HUES6 (cell line): ENCODE results near the gene USP2.

ENCODE experiments used
- H3K27ac ChIP-seq: 2 replicates; pipeline ENCODE4 v1.7.0; 2013; ENCODE audit warnings: low read depth, mild to moderate bottlenecking, low read length, inconsistent platforms
- H3K27me3 ChIP-seq: 2 replicates; pipeline ENCODE4 v1.6.1; 2013; ENCODE audit warnings: low read length; ENCODE audit not compliant: control insufficient read depth, insufficient read depth
- H3K36me3 ChIP-seq: 2 replicates; pipeline ENCODE4 v1.6.1; 2013; ENCODE audit warnings: low read length; ENCODE audit not compliant: control insufficient read depth, insufficient read depth
- H3K4me1 ChIP-seq: 2 replicates; pipeline ENCODE4 v1.6.1; 2013; ENCODE audit warnings: low read length; ENCODE audit not compliant: control insufficient read depth, insufficient read depth
- H3K4me3 ChIP-seq: 2 replicates; pipeline ENCODE4 v1.5.1; 2013; ENCODE audit warnings: low read depth, low read length
- H3K9ac ChIP-seq: one replicate; pipeline ENCODE4 v1.6.1; 2013; ENCODE audit warnings: mild to moderate bottlenecking, low read length
- H3K9me3 ChIP-seq: 2 replicates; pipeline ENCODE4 v1.6.1; 2013; ENCODE audit warnings: low read depth, low read length; ENCODE audit not compliant: control insufficient read depth, insufficient read depth

USP2 gene

DNA sequence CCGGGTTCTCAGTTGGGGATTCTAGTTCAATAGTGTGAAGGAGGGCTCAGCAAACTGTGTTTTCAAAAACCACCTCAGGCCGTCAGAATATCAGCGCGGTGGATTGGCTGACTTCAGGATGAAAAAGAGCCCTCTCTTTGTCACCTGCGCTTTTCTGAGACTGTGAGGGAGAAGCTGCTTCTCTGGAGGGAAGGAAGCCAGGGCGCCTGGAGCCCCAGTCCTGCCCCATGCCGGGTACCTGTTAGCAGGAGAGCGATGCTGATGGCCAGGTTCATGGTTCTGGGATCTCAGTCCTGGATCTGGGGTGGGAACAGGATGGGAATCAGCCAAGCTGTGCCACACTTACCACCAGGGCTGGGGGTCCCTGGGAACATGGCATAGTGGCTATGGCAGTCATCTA, 39.1 kb upstream of the USP2 start:
- H3K4me1 ChIP-seq = peaks cover 56% of the 10 kb centered on the region
- H3K9me3 ChIP-seq = no peaks in the 10 kb centered on the region
- H3K36me3 ChIP-seq = peaks cover 36% of the 10 kb centered on the region
- peak overlapping the region; percentile 5; the same call in 1 of the 2 replicates for H3K27ac ChIP-seq
- peak overlapping the region; percentile 94 for H3K4me3 ChIP-seq
- no peaks in the 10 kb centered on the region for H3K27me3 ChIP-seq
- H3K9ac ChIP-seq = peak overlapping the region; percentile 29

DNA sequence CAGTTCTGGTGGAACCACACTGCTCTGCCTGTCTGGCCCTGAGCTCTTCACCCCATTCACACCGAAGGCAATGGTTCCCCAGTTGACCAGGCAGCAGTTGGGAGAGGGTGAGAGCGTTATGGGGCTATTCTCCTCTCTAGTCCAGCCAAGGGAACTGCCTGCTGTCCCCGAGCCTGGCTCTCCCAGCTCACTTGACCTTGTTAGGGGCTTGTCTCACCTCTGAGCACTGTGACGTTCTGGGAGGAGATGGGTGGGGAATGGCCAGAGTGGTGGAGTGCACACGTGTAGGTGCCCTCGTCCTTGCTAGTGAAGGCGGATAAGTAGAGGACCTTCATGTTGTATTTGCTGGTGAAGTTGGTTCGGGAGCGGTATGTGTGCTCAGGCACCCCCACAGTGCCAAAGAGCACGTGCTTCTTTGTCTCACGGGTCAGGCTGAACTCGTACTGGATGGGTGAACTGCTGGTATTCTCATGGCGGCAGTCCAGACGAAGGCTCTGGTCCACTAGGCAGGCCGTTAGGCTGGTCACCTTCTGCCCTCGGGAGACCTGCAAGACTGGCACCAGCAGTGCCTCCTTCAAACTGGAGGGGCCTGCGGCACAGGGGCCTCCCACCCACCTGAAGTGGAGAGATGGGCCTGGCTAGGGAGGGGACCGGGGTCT, 38.5 kb upstream of the USP2 start:
- peak overlapping the region; percentile 5; the same call in 1 of the 2 replicates for H3K27ac ChIP-seq
- peaks cover 52% of the 10 kb centered on the region for H3K4me1 ChIP-seq
- H3K9ac ChIP-seq = no peak overlapping the region
- no peak overlapping the region for H3K4me3 ChIP-seq
- peaks cover 36% of the 10 kb centered on the region for H3K36me3 ChIP-seq
- no peaks in the 10 kb centered on the region for H3K27me3 ChIP-seq
- H3K9me3 ChIP-seq = no peaks in the 10 kb centered on the region

DNA sequence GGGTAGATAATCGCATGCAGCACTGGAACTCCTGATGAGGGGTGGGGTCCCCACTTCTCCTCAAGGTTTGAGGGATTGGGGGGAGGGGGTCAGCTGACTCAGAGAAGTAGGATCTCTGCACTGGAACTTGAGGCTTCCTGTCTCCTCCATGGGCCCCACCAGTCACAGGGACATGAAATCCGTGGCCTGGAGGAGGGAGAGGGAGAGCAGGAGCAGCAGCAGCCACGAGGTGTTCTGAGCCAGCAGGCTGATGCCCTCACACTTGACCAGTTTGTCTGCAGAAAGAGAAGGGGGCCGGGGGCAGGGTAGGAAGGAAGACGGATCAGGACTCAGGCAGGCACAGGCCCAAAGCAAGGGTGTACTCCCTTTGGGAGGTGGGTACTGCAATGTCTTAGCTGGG, 37.8 kb upstream of the USP2 start:
- Histone ChIP-seq H3K27ac (no peak overlapping the region), H3K27me3 (no peaks in the 10 kb centered on the region), H3K9ac (no peak overlapping the region)

DNA sequence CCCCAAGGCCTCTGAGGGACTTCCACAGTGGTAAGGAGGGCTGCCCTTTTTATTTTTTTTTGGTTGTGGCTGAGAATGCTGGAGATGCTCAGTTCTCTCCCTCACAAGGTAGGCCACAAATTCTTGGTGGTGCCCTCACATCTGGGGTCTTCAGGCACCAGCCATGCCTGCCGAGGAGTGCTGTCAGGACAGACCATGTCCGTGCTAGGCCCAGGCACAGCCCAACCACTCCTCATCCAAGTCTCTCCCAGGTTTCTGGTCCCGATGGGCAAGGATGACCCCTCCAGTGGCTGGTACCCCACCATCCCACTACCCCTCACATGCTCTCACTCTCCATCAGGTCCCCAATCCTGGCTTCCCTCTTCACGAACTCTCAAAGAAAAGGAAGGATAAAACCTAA, 37.3 kb upstream of the USP2 start:
- Histone ChIP-seq H3K27me3 (no peaks in the 10 kb centered on the region), H3K4me3 (no peak overlapping the region), H3K36me3 (peaks cover 36% of the 10 kb centered on the region), H3K27ac (no peak overlapping the region), H3K9me3 (no peaks in the 10 kb centered on the region), H3K4me1 (peaks cover 44% of the 10 kb centered on the region), H3K9ac (no peak overlapping the region)

More for the DNA sequence above, 37.8 kb upstream of the USP2 start:
- no peak overlapping the region for H3K4me3 ChIP-seq
- H3K36me3 ChIP-seq = peaks cover 36% of the 10 kb centered on the region
- H3K9me3 ChIP-seq = no peaks in the 10 kb centered on the region
- peaks cover 46% of the 10 kb centered on the region for H3K4me1 ChIP-seq

DNA sequence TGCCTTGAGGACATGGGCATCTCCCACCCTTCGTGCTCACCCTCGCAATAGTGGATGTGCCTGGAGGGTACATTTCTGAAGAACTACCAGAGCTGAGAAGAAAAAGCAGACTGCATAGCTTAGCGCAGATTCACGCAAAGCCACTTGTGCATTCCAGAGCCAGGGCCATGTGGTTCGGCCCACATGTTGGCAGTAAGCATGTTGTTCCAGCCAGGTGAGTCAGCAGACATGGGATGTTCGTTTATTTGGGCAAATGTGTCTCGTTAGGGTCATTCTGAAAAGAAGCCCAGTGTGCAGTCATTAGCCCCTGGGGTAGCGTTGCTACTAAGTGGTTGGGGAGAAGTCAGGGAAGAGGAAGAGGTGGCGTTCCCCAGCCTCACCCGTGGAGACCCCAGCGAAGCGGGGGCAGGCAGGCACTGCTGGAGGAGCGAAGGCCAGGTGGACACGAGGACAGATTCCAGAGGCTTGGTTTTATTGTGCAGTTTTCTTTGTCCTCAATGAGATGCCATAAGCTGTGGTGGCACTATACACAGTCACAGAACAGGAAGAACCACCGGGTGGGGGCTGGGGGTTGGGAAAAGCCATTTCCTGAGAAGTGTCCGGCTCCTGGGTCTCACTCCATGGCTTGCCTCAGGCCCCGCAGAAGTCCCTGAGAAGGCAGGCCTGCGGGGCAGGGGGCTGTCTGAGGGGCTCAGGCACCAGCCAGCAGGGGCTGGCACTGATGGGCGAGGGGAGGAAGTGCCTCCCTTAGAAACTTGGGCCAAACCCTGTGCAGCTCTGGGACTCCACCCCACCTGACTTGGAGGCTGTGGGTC, 36.4 kb upstream of the USP2 start:
- Histone ChIP-seq H3K27ac (no peak overlapping the region; the same call in 1 of the 2 replicates), H3K4me3 (no peak overlapping the region), H3K36me3 (peaks cover 36% of the 10 kb centered on the region), H3K9me3 (no peaks in the 10 kb centered on the region), H3K9ac (no peak overlapping the region), H3K4me1 (peaks cover 40% of the 10 kb centered on the region), H3K27me3 (no peaks in the 10 kb centered on the region)

DNA sequence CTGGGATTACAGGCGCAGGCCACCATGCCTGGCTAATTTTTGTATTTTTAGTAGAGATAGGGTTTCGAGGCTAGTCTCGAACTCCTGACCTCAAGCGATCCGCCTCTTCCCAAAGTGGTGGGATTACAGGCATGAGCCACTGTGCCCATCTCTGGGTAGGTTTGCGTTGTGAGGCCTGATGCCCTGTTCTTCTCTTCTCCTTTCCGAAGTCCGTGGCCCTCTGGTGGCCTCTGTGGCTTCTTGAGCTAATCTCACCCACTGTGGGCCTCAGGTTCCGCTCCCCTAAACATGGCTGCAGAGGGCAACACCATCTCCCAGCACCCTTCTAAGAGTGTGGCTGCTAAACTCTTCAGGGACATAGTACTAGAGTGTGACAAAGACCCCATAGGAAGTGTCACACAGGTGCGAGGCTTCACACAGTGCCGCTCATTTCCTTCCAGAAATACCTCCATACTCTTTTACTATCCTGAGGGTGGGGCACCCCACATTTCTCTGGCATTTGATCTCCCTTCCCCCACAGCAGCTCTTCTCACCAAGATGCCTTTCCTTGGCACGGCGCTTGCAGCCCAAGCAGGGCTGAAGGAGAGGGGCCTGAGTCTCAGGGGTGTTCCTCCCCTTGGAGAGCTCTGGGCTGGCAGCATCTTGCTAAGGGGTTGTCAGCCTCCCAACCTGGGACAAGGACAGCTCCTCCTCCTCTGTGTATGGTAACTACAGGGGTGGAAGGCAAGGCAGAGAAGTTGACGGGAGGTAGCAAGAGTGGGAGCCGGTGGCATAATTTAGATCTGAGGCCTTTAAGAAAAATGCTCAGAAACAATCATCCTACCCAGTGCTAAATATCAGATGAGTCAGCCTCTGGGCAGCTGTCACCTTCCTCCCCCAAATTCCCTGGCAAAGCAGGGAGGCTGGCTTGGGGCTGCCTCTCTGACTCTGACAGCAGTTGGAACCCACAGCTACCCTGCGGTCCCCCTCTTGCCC, 35.4 kb upstream of the USP2 start:
- H3K27ac ChIP-seq = no peak overlapping the region; the same call in 1 of the 2 replicates

DNA sequence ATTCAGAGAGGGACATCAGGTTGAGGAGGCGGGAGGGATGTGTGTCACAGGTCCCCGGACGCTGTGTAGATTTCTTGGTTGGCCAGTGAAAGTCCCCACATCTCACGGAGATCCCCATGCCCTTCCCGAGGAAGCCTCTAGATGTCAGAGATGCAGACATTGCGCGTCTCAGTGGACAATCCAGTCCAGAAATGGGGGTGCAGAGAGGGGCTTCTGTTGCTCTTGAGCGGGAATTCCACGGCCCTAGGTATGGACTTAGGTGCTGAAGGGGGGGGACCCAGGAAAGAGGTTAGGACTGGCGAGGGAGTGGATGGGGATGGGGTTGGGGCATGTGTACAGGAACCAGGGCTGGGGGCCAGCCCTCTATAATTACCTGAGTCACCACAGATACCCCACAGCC, 34.5 kb upstream of the USP2 start:
- no peak overlapping the region for H3K9ac ChIP-seq
- H3K4me3 ChIP-seq = no peak overlapping the region
- H3K36me3 ChIP-seq = peaks cover 35% of the 10 kb centered on the region
- peaks cover 33% of the 10 kb centered on the region for H3K4me1 ChIP-seq
- no peak overlapping the region for H3K27ac ChIP-seq
- H3K27me3 ChIP-seq = no peaks in the 10 kb centered on the region
- H3K9me3 ChIP-seq = no peaks in the 10 kb centered on the region

More for the DNA sequence above, 35.4 kb upstream of the USP2 start:
- H3K4me3 ChIP-seq = no peak overlapping the region
- peaks cover 36% of the 10 kb centered on the region for H3K36me3 ChIP-seq
- peaks cover 40% of the 10 kb centered on the region for H3K4me1 ChIP-seq
- H3K9ac ChIP-seq = no peak overlapping the region
- H3K9me3 ChIP-seq = no peaks in the 10 kb centered on the region
- no peaks in the 10 kb centered on the region for H3K27me3 ChIP-seq

DNA sequence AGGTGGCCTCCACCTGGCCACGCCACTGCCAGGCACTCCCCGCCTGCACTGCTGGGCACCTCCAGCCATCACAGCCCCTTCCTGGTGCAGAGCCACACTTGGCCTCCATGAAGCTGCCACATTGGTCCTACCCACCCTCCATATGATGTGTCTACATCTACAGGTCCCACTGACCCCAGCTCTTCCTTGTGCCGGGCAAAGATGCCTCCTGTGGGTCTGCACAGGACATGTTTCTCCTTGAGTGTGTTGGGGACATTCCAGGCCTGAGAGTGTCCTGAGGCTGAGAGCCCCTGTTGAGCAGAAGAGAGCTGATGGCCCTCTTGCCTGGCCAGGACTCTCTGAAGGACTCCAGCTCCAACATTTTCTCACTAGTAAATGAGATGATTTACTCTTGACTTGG, 34.0 kb upstream of the USP2 start:
- Histone ChIP-seq H3K4me1 (peaks cover 29% of the 10 kb centered on the region), H3K4me3 (no peak overlapping the region), H3K27me3 (no peaks in the 10 kb centered on the region), H3K27ac (no peak overlapping the region), H3K9ac (no peak overlapping the region), H3K36me3 (peaks cover 31% of the 10 kb centered on the region), H3K9me3 (no peaks in the 10 kb centered on the region)

DNA sequence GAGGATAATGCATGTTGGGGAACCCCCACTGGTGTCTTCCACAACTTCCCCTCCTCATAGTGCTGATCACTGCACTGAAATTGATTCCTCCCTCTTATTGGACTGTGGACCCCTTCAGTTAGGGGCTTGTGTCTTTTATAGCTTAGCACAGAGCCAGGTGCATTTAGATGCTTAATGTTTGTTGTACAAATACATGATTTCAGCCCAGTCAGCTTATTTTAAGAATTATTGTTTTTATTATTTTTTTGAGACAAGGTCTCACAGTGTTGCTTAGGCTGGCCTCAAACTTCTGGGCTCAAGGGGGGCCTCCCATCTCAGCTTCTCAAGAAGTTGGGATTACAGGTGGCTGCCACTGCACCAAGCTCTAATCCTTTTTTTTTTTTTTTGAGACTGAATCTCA, 33.2 kb upstream of the USP2 start:
- peaks cover 21% of the 10 kb centered on the region for H3K4me1 ChIP-seq
- H3K4me3 ChIP-seq = no peak overlapping the region
- no peaks in the 10 kb centered on the region for H3K27me3 ChIP-seq
- H3K27ac ChIP-seq = no peak overlapping the region
- H3K36me3 ChIP-seq = peaks cover 23% of the 10 kb centered on the region
- H3K9me3 ChIP-seq = no peaks in the 10 kb centered on the region
- no peak overlapping the region for H3K9ac ChIP-seq

DNA sequence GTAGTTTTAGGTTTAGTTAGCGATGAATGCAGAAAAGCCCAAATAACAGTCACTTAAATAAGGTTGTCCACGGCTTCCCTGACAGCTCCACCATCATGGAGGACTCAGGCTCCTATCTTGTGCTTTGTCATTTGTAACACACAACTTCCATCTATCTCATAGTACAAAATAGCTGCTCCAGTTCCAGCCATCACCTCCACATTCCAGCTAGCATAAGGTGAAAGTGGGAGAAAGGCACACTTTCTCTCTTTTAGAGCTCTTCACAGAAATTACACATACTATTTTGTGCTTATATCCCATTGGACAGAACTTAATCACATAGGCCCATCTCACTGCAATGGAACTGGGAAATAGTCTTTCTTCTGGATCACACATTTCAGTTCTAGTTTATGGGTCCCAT, 32.8 kb upstream of the USP2 start:
- H3K36me3 ChIP-seq = peaks cover 19% of the 10 kb centered on the region
- peaks cover 20% of the 10 kb centered on the region for H3K4me1 ChIP-seq
- no peak overlapping the region for H3K4me3 ChIP-seq
- H3K27ac ChIP-seq = no peak overlapping the region
- H3K9ac ChIP-seq = no peak overlapping the region
- no peaks in the 10 kb centered on the region for H3K9me3 ChIP-seq
- no peaks in the 10 kb centered on the region for H3K27me3 ChIP-seq
